Mesendoderm (in vitro differentiated cells): ENCODE results near the gene FAM186B.

Experiments used
- DNase-seq: peaks from one replicate; pipeline ENCODE4 v3.0.0; 2013
- H2AK5ac ChIP-seq: 2 replicates; pipeline ENCODE4 v1.6.1; 2013; ENCODE audit warnings: low read length, inconsistent platforms
- H2BK120ac ChIP-seq: 2 replicates; pipeline ENCODE4 v1.6.1; 2013; ENCODE audit warnings: low read depth, mild to moderate bottlenecking, low read length, moderate library complexity, mixed read lengths
- H2BK15ac ChIP-seq: replicated peaks from 2 replicates; pipeline ENCODE4 v1.6.1; 2013; ENCODE audit warnings: low read depth, mild to moderate bottlenecking, moderate library complexity
- H2BK5ac ChIP-seq: 2 replicates; pipeline ENCODE4 v1.6.1; 2013; ENCODE audit warnings: low read length, inconsistent platforms
- H3K18ac ChIP-seq: 2 replicates; pipeline ENCODE4 v1.6.1; 2013; ENCODE audit warnings: mild to moderate bottlenecking, low read length, mixed read lengths
- H3K23ac ChIP-seq: one replicate; pipeline ENCODE4 v1.6.1; 2013; ENCODE audit warnings: low read length
- H3K27ac ChIP-seq: 2 replicates; pipeline ENCODE4 v1.5.1; 2013; ENCODE audit warnings: low read depth, mild to moderate bottlenecking, inconsistent platforms, low read length, moderate library complexity
- H3K27me3 ChIP-seq: 2 replicates; pipeline ENCODE4 v1.6.1; 2013; ENCODE audit warnings: low read length, control low read depth, mild to moderate bottlenecking, inconsistent platforms; ENCODE audit not compliant: insufficient read depth, poor library complexity
- H3K36me3 ChIP-seq: 2 replicates; pipeline ENCODE4 v1.6.1; 2013; ENCODE audit warnings: low read length, inconsistent platforms; ENCODE audit not compliant: control insufficient read depth, insufficient read depth
- H3K4ac ChIP-seq: one replicate; pipeline ENCODE4 v1.6.1; 2013; ENCODE audit warnings: low read depth, mild to moderate bottlenecking, low read length, moderate library complexity
- H3K4me1 ChIP-seq: 2 replicates; pipeline ENCODE4 v1.6.1; 2013; ENCODE audit warnings: low read depth, low read length, inconsistent platforms; ENCODE audit not compliant: control insufficient read depth
- H3K4me2 ChIP-seq: 2 replicates; pipeline ENCODE4 v1.6.1; 2013; ENCODE audit warnings: low read length
- H3K4me3 ChIP-seq: 2 replicates; pipeline ENCODE4 v1.5.1; 2013; ENCODE audit warnings: mild to moderate bottlenecking, low read length
- H3K56ac ChIP-seq: one replicate; pipeline ENCODE4 v1.6.1; 2013; ENCODE audit warnings: low read length
- H3K79me1 ChIP-seq: 2 replicates; pipeline ENCODE4 v1.6.1; 2013; ENCODE audit warnings: low read length, inconsistent platforms
- H3K79me2 ChIP-seq: 2 replicates; pipeline ENCODE4 v1.6.1; 2013; ENCODE audit warnings: mild to moderate bottlenecking, low read length; ENCODE audit not compliant: control insufficient read depth, insufficient read depth
- H3K9ac ChIP-seq: 2 replicates; pipeline ENCODE4 v1.6.1; 2013; ENCODE audit warnings: low read length, inconsistent platforms
- H4K5ac ChIP-seq: one replicate; pipeline ENCODE4 v1.6.1; 2013; ENCODE audit warnings: low read length
- H4K8ac ChIP-seq: one replicate; pipeline ENCODE4 v1.6.1; 2013; ENCODE audit warnings: low read depth, mild to moderate bottlenecking, control low read depth, low read length, moderate library complexity
- WGBS: extraction: QIAGEN DNeasy Blood & Tissue Kit; methylation state at CpG from one replicate; pipeline ENCODE4 v1.1.7; 2013; ENCODE audit warnings: low lambda C conversion rate, missing lambda C conversion rate; ENCODE audit not compliant: insufficient coverage; ENCODE audit errors: extremely low coverage; 5-methylcytosine and 5-hydroxymethylcytosine counted together

FAM186B gene

DNA sequence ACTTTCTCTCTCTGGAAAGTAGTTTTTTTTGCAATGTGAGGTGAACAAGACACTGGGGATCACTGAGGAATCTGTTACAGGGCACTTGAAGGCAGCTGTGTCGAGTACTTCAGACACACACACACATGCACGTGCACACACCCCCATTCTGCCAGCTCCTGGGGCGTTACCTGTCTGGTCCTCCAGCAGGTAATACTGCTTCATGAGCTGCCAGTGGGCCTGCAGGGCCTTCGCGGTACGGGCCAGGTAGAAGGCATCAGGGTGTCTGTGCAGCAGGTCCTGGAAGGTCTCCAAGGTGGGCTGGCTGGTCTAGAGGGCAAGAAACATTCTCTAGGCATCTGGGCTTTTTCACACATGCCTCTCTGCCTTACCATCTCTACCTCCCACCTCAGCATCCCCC is 42.6 kb downstream of the FAM186B start:
- H3K56ac ChIP-seq: no peak overlapping the region
- H3K18ac ChIP-seq: no peak overlapping the region
- H4K8ac ChIP-seq: no peak overlapping the region
- no peak overlapping the region for H4K5ac ChIP-seq
- H3K9ac ChIP-seq: no peak overlapping the region
- H3K4ac ChIP-seq: no peak overlapping the region
- H3K4me3 ChIP-seq: no peak overlapping the region
- no peak for DNase-seq
- H3K27ac ChIP-seq: no peak overlapping the region
- peaks cover 4% of the 10 kb centered on the region for H3K4me1 ChIP-seq
- H3K27me3 ChIP-seq: no peaks in the 10 kb centered on the region
- no peak overlapping the region for H2BK120ac ChIP-seq
- no CpG with 5 or more reads among the region's 6 CpGs for WGBS
- H3K4me2 ChIP-seq: no peak overlapping the region
- peaks cover 13% of the 10 kb centered on the region for H3K79me1 ChIP-seq
- no peak overlapping the region for H2BK5ac ChIP-seq
- peaks cover 13% of the 10 kb centered on the region for H3K79me2 ChIP-seq
- no peak overlapping the region for H2AK5ac ChIP-seq
- H3K23ac ChIP-seq: no peak overlapping the region
- H2BK15ac ChIP-seq: no peak overlapping the region
- peaks cover 12% of the 10 kb centered on the region for H3K36me3 ChIP-seq

- DNase-seq: no peak
- H3K18ac ChIP-seq: no peak overlapping the region
- no peak overlapping the region for H4K5ac ChIP-seq
- no peak overlapping the region for H2BK15ac ChIP-seq
- no peak overlapping the region for H2AK5ac ChIP-seq
- H3K4me1 ChIP-seq: peaks cover 4% of the 10 kb centered on the region
- H3K23ac ChIP-seq: no peak overlapping the region
- no peak overlapping the region for H3K27ac ChIP-seq
- H3K4me3 ChIP-seq: no peak overlapping the region
- H3K79me1 ChIP-seq: peaks cover 10% of the 10 kb centered on the region
- peaks cover 10% of the 10 kb centered on the region for H3K79me2 ChIP-seq
- H2BK5ac ChIP-seq: no peak overlapping the region
- no peak overlapping the region for H3K9ac ChIP-seq
- no peak overlapping the region for H3K4me2 ChIP-seq
- no peak overlapping the region for H3K4ac ChIP-seq
- H3K27me3 ChIP-seq: no peaks in the 10 kb centered on the region
- H3K56ac ChIP-seq: no peak overlapping the region
- H4K8ac ChIP-seq: no peak overlapping the region
- peaks cover 12% of the 10 kb centered on the region for H3K36me3 ChIP-seq
- no CpG with 5 or more reads among the region's 6 CpGs for WGBS
- H2BK120ac ChIP-seq: no peak overlapping the region
Measured at GRCh38 chr12:49562233-49562632, 43.2 kb downstream of the FAM186B start.

DNA sequence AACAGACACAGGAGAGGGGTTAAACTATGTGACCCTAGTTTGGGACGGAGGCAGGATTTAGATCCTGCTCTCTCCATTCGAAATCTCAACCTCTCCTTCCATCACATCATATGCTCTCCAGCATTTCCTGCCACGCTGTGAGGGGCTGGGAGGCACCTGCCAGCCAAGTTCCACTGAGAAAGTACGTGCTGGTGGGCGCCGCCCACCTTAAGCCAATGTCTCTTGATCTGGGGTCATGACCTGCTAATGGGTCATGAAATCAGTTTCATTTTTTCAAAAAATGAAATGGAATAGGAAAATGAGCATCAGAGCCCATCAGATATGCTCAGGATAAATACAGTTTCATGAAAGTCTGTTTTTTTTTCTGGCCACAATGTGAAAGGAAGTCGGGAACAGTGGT is 44.7 kb downstream of the FAM186B start:
- Histone ChIP-seq H4K5ac (no peak overlapping the region), H3K56ac (no peak overlapping the region), H3K9ac (no peak overlapping the region), H3K23ac (no peak overlapping the region), H3K79me1 (no peaks in the 10 kb centered on the region), H3K27me3 (no peaks in the 10 kb centered on the region), H3K27ac (no peak overlapping the region), H3K18ac (no peak overlapping the region), H3K4me2 (no peak overlapping the region), H3K4me1 (no peaks in the 10 kb centered on the region), H2AK5ac (no peak overlapping the region), H2BK15ac (no peak overlapping the region), H2BK120ac (no peak overlapping the region), H3K79me2 (no peaks in the 10 kb centered on the region), H4K8ac (no peak overlapping the region), H3K36me3 (peaks cover 12% of the 10 kb centered on the region), H2BK5ac (no peak overlapping the region), H3K4ac (no peak overlapping the region), H3K4me3 (no peak overlapping the region)
- no CpG with 5 or more reads among the region's 7 CpGs for WGBS
- DNase-seq: no peak

- Histone ChIP-seq H2AK5ac (no peak overlapping the region), H3K18ac (no peak overlapping the region), H3K79me1 (no peaks in the 10 kb centered on the region), H3K4me2 (no peak overlapping the region), H2BK15ac (no peak overlapping the region), H4K8ac (no peak overlapping the region), H3K36me3 (peaks cover 12% of the 10 kb centered on the region), H3K79me2 (no peaks in the 10 kb centered on the region), H3K4me3 (no peak overlapping the region), H2BK5ac (no peak overlapping the region), H3K56ac (no peak overlapping the region), H3K23ac (no peak overlapping the region), H2BK120ac (no peak overlapping the region), H4K5ac (no peak overlapping the region), H3K27ac (no peak overlapping the region), H3K27me3 (no peaks in the 10 kb centered on the region), H3K4me1 (no peaks in the 10 kb centered on the region), H3K4ac (no peak overlapping the region), H3K9ac (no peak overlapping the region)
- DNase-seq: no peak
- no CpG with 5 or more reads among the region's 17 CpGs for WGBS
Measured at GRCh38 chr12:49559011-49559675, 46.3 kb downstream of the FAM186B start.

DNA sequence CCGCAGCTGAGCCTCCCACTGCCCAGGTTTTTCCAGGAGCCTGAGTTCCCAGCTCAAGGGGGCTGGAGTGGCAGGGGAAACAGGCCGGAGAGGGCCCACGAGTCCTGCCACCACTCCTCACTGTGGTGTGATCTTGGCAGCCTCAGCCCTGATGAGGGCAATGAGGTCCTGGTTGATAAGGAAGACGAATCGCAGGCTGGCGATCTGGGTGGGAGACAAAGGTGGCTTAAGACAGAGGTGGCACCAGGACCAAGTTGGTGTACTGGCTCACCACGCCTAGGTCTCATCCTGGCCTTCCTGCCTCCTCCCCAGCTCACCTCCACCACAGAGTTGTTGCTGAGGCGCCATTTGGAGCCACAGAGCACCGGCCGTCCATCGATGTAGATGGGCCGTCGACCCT is 46.9 kb downstream of the FAM186B start:
- Histone ChIP-seq H3K18ac (no peak overlapping the region), H3K4me1 (no peaks in the 10 kb centered on the region), H3K4me3 (no peak overlapping the region), H4K5ac (no peak overlapping the region), H2AK5ac (no peak overlapping the region), H2BK120ac (no peak overlapping the region), H3K56ac (no peak overlapping the region), H3K36me3 (peaks cover 12% of the 10 kb centered on the region), H3K4me2 (no peak overlapping the region), H3K9ac (no peak overlapping the region), H3K79me1 (no peaks in the 10 kb centered on the region), H3K23ac (no peak overlapping the region), H3K27ac (no peak overlapping the region), H4K8ac (no peak overlapping the region), H3K4ac (no peak overlapping the region), H2BK15ac (no peak overlapping the region), H3K27me3 (no peaks in the 10 kb centered on the region), H3K79me2 (no peaks in the 10 kb centered on the region), H2BK5ac (no peak overlapping the region)
- no CpG with 5 or more reads among the region's 13 CpGs for WGBS
- DNase-seq: no peak

DNA sequence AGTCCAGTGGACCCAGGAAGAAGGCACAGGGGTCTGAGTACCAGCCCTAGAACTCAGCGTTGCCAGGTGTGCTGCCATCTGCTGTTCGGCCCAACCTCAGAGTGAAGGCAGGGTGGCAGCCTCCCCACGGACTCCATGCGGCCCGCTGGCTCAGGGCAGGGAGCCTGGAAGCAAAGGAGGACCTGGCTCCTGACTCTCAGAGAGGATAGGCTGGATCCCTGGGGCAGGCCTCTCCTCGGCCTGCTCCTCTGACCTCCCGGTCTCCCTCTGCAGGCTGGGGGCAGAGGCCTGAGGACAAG is 47.6 kb downstream of the FAM186B start:
- Histone ChIP-seq H3K79me2 (no peaks in the 10 kb centered on the region), H3K4ac (no peak overlapping the region), H2BK5ac (no peak overlapping the region), H3K27me3 (no peaks in the 10 kb centered on the region), H4K8ac (no peak overlapping the region), H3K79me1 (no peaks in the 10 kb centered on the region), H2AK5ac (no peak overlapping the region), H3K4me2 (no peak overlapping the region), H3K9ac (no peak overlapping the region), H3K36me3 (peaks cover 12% of the 10 kb centered on the region), H3K4me3 (no peak overlapping the region), H2BK15ac (no peak overlapping the region), H3K23ac (no peak overlapping the region), H3K56ac (no peak overlapping the region), H3K27ac (no peak overlapping the region), H2BK120ac (no peak overlapping the region), H3K18ac (no peak overlapping the region), H4K5ac (no peak overlapping the region), H3K4me1 (no peaks in the 10 kb centered on the region)
- no CpG with 5 or more reads among the region's 7 CpGs for WGBS
- no peak for DNase-seq
